Measurements from ENCODE around the gene CDH4.

Gene CDH4

GRCh38 chr20:61442075-61442670, 190.1 kb downstream of the CDH4 start:
- TF ChIP-seq CTCF (conservative IDR thresholded peaks at IDR 0.05): no peak
- TF ChIP-seq ZFX (IDR thresholded peaks at IDR 0.05): no peak
- H3K27ac ChIP-seq: no peak overlapping the region

GRCh38 chr20:61442718-61443117, 190.7 kb downstream of the CDH4 start:
- TF ChIP-seq ZFX (IDR thresholded peaks at IDR 0.05) (no peak), CTCF (conservative IDR thresholded peaks at IDR 0.05) (no peak)
- H3K27ac ChIP-seq: no peak overlapping the region

- TF ChIP-seq CTCF (conservative IDR thresholded peaks at IDR 0.05) (no peak), ZFX (IDR thresholded peaks at IDR 0.05) (no peak)
- no peak overlapping the region for H3K27ac ChIP-seq
Observed at GRCh38 chr20:61443443-61444126, 191.5 kb downstream of the CDH4 start.

GRCh38 chr20:61444637-61445036, 192.6 kb downstream of the CDH4 start:
- H3K27ac ChIP-seq: no peak overlapping the region
- TF ChIP-seq ZFX (IDR thresholded peaks at IDR 0.05): no peak
- TF ChIP-seq CTCF (conservative IDR thresholded peaks at IDR 0.05): no peak

- no peak overlapping the region for H3K27ac ChIP-seq
Observed at GRCh38 chr20:61445138-61445537, 193.1 kb downstream of the CDH4 start.

GRCh38 chr20:61445741-61446140, 193.7 kb downstream of the CDH4 start:
- TF ChIP-seq CTCF (conservative IDR thresholded peaks at IDR 0.05) (no peak), ZFX (IDR thresholded peaks at IDR 0.05) (no peak)

More at GRCh38 chr20:61445138-61445537, 193.1 kb downstream of the CDH4 start:
- TF ChIP-seq CTCF (conservative IDR thresholded peaks at IDR 0.05): no peak
- TF ChIP-seq ZFX (IDR thresholded peaks at IDR 0.05): no peak

GRCh38 chr20:61447952-61448351, 195.9 kb downstream of the CDH4 start:
- TF ChIP-seq CTCF (conservative IDR thresholded peaks at IDR 0.05) (no peak), ZFX (IDR thresholded peaks at IDR 0.05) (no peak)
- no peak overlapping the region for H3K27ac ChIP-seq

More at GRCh38 chr20:61445741-61446140, 193.7 kb downstream of the CDH4 start:
- H3K27ac ChIP-seq: no peak overlapping the region

Data from C4-2B (cell line).